Esophagus squamous epithelium (tissue), 5 donors: Measurements from ENCODE around the gene SMYD4. TPM values are rescaled to one million over a fixed set of nuclear protein-coding genes. Genes with fewer than 3 reads are reported as not detected.
A peak's percentile ranks its signal among the peaks of the same experiment; 100 is the strongest.
"Not testable (repeated sequence)": the region's sequence is repeated elsewhere in the genome, so short reads cannot be mapped to it uniquely, and the experiment has no call there.

Experiments used
- DNase-seq: peaks from one replicate; lab custom pipeline; 2025; lab: John Stamatoyannopoulos, UW
- H3K27ac ChIP-seq, 4 donors: fragments of 200-600 bp; sonication (generic); one replicate each; pipeline ENCODE4 v1.5.1; 2016 to 2019; ENCODE audit warnings: mild to moderate bottlenecking in 1 of 4
- H3K27me3 ChIP-seq, 4 donors: fragments of 200-600 bp; sonication (generic); 1 replicate in 3 of 4; 2 replicates in 1 of 4; pipeline versions ENCODE4 v1.5.1 to v1.6.0; 2017 to 2021; ENCODE audit warnings: antibody characterized with exemption in 1 of 4
- H3K36me3 ChIP-seq, 3 donors: fragments of 200-600 bp; sonication (generic); one replicate each; pipeline ENCODE4 v1.5.1; 2016 to 2019
- H3K4me1 ChIP-seq, 3 donors: fragments of 200-600 bp; sonication (generic); one replicate each; pipeline ENCODE4 v1.5.1; 2017 to 2019
- H3K4me3 ChIP-seq, 4 donors: fragments of 200-600 bp; sonication (generic); 1 replicate in 3 of 4; 2 replicates in 1 of 4; pipeline ENCODE4 v1.5.1; 2016 to 2019; ENCODE audit warnings: mild to moderate bottlenecking in 2 of 4, moderate library complexity in 1 of 4
- H3K9me3 ChIP-seq, 3 donors: fragments of 200-600 bp; sonication (generic); one replicate each; pipeline ENCODE4 v1.5.1; 2016 to 2019
- POLR2A ChIP-seq, 4 donors: fragments of 450-650 bp; IDR thresholded peaks; one replicate each; pipeline ENCODE4 v1.6.1; 2017; ENCODE audit warnings: antibody characterized with exemption in 4 of 4, mild to moderate bottlenecking in 4 of 4, moderate library complexity in 3 of 4
- WGBS, 2 donors: methylation state at CpG; one replicate each; pipeline ENCODE4 v1.1.5; 2018; 5-methylcytosine and 5-hydroxymethylcytosine counted together
- intact Hi-C: fragments of 100-400 bp; cut with DNase I; formaldehyde crosslinking; loops from one replicate; pipeline ENCODE4 v1.15.0; 2022
- total RNA-seq, 4 donors: library from RNA; depleted of rRNA; stranded (reverse); fragments of >200 nt; gene quantifications; one replicate each; pipeline ENCODE4 v1.1.0, GENCODE V29; 2016
- TF ChIP-seq, protein P1 (sequence below), 6 experiments: fragments of 450-650 bp in 4 of 6; fragments of 200-600 bp in 2 of 6; sonication (generic) in 2 of 6; IDR thresholded peaks; one replicate each; pipeline ENCODE4 v1.5.1; 2016 to 2019; ENCODE audit warnings: antibody characterized with exemption in 6 of 6, mild to moderate bottlenecking in 4 of 6, moderate library complexity in 4 of 6
- donor health status: DM: yes; HTN: yes; CAD: no.

The SMYD4 gene
- total RNA-seq, 4 donors from 2014 or later, result 5.0 to 9.0 (median 6.5) TPM

DNA sequence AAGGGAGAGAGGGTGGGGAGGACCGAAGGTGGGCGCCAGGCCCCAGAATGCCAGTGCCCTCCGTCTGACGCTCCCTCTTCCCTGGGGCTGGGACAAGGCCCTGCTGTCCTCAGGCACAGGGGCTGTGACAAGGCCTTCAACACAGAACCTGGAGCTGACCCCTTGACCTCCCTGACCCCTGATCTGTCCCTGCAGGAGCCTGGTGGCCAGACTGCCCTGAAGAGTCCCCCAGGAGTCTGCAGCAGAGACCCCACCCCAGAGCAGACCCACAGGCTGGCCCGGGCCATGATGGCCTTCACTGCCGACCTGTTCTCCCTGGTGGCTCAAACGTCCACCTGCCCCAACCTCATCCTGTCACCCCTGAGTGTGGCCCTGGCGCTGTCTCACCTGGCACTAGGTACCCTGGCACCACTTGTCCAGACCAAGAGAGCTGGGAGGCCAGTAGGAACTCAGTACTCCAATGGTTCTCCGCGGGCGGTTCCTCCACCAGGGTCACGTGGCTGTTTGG is 84.1 kb downstream of the SMYD4 start:
- Histone ChIP-seq H3K27ac (no peak overlapping the region), H3K27me3 (no peaks in the 10 kb centered on the region), H3K4me1 (peaks cover 11 to 59% (median 14%) of the 10 kb centered on the region in 3 donors), H3K9me3 (no peaks in the 10 kb centered on the region), H3K36me3 (no peaks in the 10 kb centered on the region), H3K4me3 (no peak overlapping the region)
- TF ChIP-seq, protein P1, sequence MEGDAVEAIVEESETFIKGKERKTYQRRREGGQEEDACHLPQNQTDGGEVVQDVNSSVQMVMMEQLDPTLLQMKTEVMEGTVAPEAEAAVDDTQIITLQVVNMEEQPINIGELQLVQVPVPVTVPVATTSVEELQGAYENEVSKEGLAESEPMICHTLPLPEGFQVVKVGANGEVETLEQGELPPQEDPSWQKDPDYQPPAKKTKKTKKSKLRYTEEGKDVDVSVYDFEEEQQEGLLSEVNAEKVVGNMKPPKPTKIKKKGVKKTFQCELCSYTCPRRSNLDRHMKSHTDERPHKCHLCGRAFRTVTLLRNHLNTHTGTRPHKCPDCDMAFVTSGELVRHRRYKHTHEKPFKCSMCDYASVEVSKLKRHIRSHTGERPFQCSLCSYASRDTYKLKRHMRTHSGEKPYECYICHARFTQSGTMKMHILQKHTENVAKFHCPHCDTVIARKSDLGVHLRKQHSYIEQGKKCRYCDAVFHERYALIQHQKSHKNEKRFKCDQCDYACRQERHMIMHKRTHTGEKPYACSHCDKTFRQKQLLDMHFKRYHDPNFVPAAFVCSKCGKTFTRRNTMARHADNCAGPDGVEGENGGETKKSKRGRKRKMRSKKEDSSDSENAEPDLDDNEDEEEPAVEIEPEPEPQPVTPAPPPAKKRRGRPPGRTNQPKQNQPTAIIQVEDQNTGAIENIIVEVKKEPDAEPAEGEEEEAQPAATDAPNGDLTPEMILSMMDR (IDR thresholded peaks at IDR 0.05), result no peak
- TF ChIP-seq POLR2A (IDR thresholded peaks at IDR 0.05), result no peak
- intact Hi-C loops, result no loop called here
- DNase-seq, result no peak
- WGBS, 2 donors, result 88 to 100% methylated on average over 2 to 8 of the region's 12 CpGs

DNA sequence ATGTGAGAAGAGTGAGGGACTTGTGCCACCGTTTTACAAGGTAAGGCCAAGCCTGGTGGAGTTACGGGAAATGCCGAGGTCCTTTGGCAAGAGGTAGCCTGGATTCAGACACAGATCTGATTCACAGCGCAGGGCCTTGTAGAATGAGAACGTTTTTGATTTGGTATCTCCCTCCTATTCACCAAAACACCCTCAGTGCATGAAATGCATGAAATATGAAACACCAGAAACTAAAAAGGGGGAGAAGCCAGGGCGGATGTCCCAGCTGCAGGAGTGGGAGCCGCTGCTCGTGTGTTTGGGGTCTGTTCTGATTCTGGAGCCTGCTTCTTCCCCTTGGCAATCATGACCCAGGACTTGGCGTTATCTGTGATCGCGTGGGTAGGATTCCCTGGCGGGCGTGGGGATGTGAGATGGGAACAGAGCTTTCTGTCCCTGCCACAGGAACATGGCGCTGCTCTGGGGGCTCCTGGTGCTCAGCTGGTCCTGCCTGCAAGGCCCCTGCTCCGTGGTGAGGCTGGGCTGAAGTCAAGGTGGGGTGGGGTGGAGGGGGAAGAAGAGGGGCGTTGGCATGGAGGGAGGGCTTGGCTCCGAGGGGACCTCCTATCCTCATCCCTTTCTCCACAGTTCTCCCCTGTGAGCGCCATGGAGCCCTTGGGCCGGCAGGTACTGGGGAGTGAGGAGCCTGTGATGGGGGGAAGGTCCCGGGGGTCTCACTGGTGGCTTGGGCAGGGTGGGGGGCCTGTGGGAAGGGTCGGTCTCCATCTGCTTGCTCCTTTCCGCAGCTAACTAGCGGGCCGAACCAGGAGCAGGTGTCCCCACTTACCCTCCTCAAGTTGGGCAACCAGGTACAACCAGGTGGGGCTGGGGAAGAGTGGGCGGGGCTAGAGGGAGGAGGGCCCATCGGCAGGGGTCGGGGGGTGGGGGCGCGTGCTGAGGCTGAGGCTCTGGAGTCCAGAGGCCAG is 84.9 kb downstream of the SMYD4 start:
- 64 to 84% methylated on average over 14 of the region's 29 CpGs for WGBS, 2 donors
- DNase-seq, result no peak
- H3K27ac ChIP-seq, result peak overlapping the region in 2 of 4 donors; percentile 21 to 29
- intact Hi-C loops, result no loop called here
- TF ChIP-seq POLR2A (IDR thresholded peaks at IDR 0.05), result no peak
- H3K36me3 ChIP-seq, result no peaks in the 10 kb centered on the region
- no peak overlapping the region for H3K4me3 ChIP-seq
- H3K4me1 ChIP-seq, result peaks cover 11 to 51% (median 11%) of the 10 kb centered on the region in 3 donors
- no peaks in the 10 kb centered on the region for H3K9me3 ChIP-seq
- H3K27me3 ChIP-seq, result no peaks in the 10 kb centered on the region

DNA sequence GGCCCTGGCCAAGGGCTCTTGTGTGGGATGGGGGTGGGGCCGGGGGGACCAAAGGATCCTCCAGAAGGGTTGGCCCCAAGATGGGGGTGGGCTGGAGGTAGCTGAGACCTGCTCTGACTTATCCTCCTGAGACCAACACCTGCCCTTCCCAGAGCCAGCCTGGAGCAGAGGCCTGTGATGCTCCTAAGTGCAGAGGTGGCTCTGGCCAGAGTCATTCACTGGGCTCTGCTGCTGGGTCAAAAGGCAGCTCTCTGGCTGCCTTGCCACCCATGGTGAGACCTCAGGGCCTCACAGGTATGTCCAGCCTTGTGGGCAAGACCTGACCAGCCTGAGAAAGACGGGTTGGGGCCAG is 86.6 kb downstream of the SMYD4 start:
- no peak overlapping the region for H3K27ac ChIP-seq
- TF ChIP-seq, protein P1 (IDR thresholded peaks at IDR 0.05), result no peak
- no peak for TF ChIP-seq POLR2A (IDR thresholded peaks at IDR 0.05)
- peaks cover 0 to 6% (median 1%) of the 10 kb centered on the region in 3 donors for H3K36me3 ChIP-seq
- 20% methylated on average over 1 of the region's 2 CpGs; no CpG with 5 or more reads in 1 of the 2 donors for WGBS, 2 donors
- H3K9me3 ChIP-seq, result no peaks in the 10 kb centered on the region
- no peak for DNase-seq
- H3K27me3 ChIP-seq, result no peaks in the 10 kb centered on the region
- peaks cover 11 to 41% (median 11%) of the 10 kb centered on the region in 3 donors for H3K4me1 ChIP-seq
- intact Hi-C loops, result no loop called here
- H3K4me3 ChIP-seq, result no peak overlapping the region

DNA sequence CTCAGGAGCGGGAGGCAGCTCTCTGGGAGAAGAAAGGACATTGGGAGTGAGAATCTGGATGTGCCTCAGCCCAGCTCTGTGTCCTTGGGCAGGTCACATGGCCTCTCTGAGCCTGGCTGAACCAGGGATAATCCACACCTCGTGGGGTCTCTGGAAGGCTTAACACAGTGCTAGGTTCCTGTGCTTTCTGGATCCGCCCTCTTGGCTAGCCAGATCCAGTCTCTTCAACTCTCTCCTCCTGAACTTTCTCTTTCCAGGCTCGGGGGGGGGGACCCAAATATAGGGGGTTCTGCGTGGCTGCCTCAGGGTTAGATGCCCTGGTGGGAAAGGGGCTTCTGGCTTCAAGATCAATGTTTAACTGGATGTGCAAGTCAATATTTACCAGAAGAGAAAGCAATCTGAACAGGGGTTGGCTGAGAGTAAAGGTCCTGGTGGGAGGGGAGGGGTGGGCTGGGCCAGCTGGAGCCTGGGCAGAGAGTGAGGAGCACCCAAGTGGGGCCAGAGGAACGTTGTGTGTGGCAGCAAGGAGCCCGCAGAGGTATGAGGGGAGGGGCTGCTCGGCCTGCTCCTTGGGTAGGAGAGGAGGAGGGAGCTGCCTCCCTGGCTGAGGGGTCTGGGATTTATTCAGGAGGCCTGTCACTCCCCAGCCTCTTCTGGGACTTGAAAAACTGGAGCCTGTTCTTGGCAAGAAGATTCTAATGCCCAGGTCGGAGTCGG is 87.2 kb downstream of the SMYD4 start, which contains the start of gene SERPINF2:
TSS of gene SERPINF2 (plus strand) at position 501 of the 717 bp plus-strand sequence. CDS start 2,125 bp downstream, outside the sequence.
- H3K4me1 ChIP-seq, result peaks cover 9 to 37% (median 9%) of the 10 kb centered on the region in 3 donors
- no peak for TF ChIP-seq POLR2A (IDR thresholded peaks at IDR 0.05)
- TF ChIP-seq, protein P1 (IDR thresholded peaks at IDR 0.05), result no peak
- 35 to 67% methylated on average over 5 to 8 of the region's 10 CpGs for WGBS, 2 donors
- no peaks in the 10 kb centered on the region for H3K9me3 ChIP-seq
- H3K4me3 ChIP-seq, result no peak within 1 kb of the TSS
- no peaks in the 10 kb centered on the region for H3K27me3 ChIP-seq
- H3K27ac ChIP-seq, result no peak within 1 kb of the TSS
- no peak for DNase-seq
- peaks cover 3 to 11% (median 4%) of the 10 kb centered on the region in 3 donors for H3K36me3 ChIP-seq
- intact Hi-C loops, result no loop called here

DNA sequence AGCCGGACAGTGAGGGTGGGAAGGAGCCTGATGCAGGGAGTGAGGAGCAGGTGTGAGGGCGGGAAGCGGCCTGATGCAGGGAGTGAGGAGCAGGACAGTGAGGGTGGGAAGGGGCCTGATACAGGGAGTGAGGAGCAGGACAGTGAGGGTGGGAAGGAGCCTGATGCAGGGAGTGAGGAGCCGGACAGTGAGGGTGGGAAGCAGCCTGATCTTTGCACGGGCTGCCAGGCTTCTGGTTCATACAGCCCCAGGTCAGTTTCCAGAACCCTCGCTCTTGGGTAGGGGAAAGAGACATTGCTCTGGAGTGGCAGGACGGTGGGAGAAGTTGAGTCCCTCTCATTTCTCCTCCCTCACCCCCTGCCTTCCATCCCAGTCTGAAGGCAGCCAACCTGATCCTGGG is 87.8 kb downstream of the SMYD4 start:
- H3K9me3 ChIP-seq, H3K4me3 ChIP-seq, H3K27ac ChIP-seq, DNase-seq, intact Hi-C loops, H3K27me3 ChIP-seq: not testable (repeated sequence)
- Histone ChIP-seq H3K4me1 (peaks cover 5 to 37% (median 9%) of the 10 kb centered on the region in 3 donors), H3K36me3 (peaks cover 4 to 17% (median 7%) of the 10 kb centered on the region in 3 donors)
- WGBS, 2 donors, result 87 to 94% methylated on average over 7 of the region's 7 CpGs
